GM12892 (cell line): ENCODE measurements around the gene FGFR2.

Experiments used
- POLR2A ChIP-seq: IDR thresholded peaks from 2 replicates; pipeline ENCODE4 v1.6.1; 2011; ENCODE audit warnings: low read depth, low read length, control low read depth
- POLR2AphosphoS5 ChIP-seq: IDR thresholded peaks from 2 replicates; pipeline ENCODE4 v1.6.1; 2011; ENCODE audit warnings: low read depth, low read length, control low read depth
- TAF1 ChIP-seq: IDR thresholded peaks from 2 replicates; pipeline ENCODE4 v1.6.1; 2011; ENCODE audit warnings: low read depth, mild to moderate bottlenecking, control low read depth, low read length, borderline replicate concordance

GRCh38 chr10:121598263-121599249, at the start of gene FGFR2:
- TF ChIP-seq POLR2A (no peak), POLR2AphosphoS5 (no peak), TAF1 (no peak)
